Mucosa of rectum (tissue), 2 donors: ENCODE results near the gene TBL1XR1.

ENCODE experiments used
- H3K27ac ChIP-seq, 2 donors: one replicate each; pipeline ENCODE4 v1.7.0; 2013; ENCODE audit warnings: inconsistent platforms in 2 of 2, low read depth in 2 of 2, low read length in 2 of 2
- H3K27me3 ChIP-seq, 2 donors: one replicate each; pipeline ENCODE4 v1.7.0; 2013; ENCODE audit warnings: low read length in 2 of 2; ENCODE audit not compliant: control insufficient read depth in 2 of 2, insufficient read depth in 2 of 2
- H3K36me3 ChIP-seq, 2 donors: one replicate each; pipeline ENCODE4 v1.7.0; 2013; ENCODE audit warnings: low read length in 2 of 2; ENCODE audit not compliant: control insufficient read depth in 2 of 2, insufficient read depth in 2 of 2
- H3K4me1 ChIP-seq, 2 donors: one replicate each; pipeline ENCODE4 v1.7.0; 2013; ENCODE audit warnings: low read length in 2 of 2, mild to moderate bottlenecking in 1 of 2; ENCODE audit not compliant: control insufficient read depth in 2 of 2, insufficient read depth in 2 of 2
- H3K4me3 ChIP-seq, 2 donors: one replicate each; pipeline ENCODE4 v1.7.0; 2013; ENCODE audit warnings: low read length in 2 of 2
- H3K9ac ChIP-seq, 2 donors: one replicate each; pipeline ENCODE4 v1.7.0; 2013; ENCODE audit warnings: low read length in 2 of 2, low read depth in 1 of 2, mild to moderate bottlenecking in 1 of 2
- H3K9me3 ChIP-seq, 2 donors: one replicate each; pipeline ENCODE4 v1.7.0; 2013; ENCODE audit warnings: low read length in 2 of 2; ENCODE audit not compliant: control insufficient read depth in 2 of 2
- donor health status: healthy.
- donor health status: Normal muscosa, but diverticular disease.

Gene TBL1XR1

DNA sequence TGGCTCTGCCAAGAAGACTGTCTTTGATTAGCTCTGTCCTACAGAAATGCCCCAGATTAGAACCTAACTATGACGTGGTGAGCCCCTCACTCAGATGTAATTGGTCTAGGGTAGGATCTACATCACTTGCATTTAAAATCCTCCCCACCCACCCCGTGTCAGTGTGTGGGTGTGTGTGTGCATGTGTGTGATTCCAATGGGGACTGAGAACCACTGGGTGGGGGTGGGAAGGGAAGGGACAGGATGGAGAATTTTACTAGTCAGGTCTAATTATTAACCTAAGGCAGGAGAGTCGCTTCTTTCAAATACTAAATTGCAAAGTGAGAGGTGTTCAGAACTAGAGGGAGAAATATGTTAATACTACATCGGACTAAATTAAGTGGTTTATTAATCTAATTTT, 91.7 kb downstream of the TBL1XR1 start:
- no peaks in the 10 kb centered on the region for H3K9me3 ChIP-seq
- no peak overlapping the region for H3K4me3 ChIP-seq
- H3K36me3 ChIP-seq, result no peaks in the 10 kb centered on the region
- H3K4me1 ChIP-seq, result peaks cover 5 to 8% of the 10 kb centered on the region in 2 donors
- H3K9ac ChIP-seq, result no peak overlapping the region
- no peak overlapping the region for H3K27ac ChIP-seq
- H3K27me3 ChIP-seq, result no peaks in the 10 kb centered on the region

DNA sequence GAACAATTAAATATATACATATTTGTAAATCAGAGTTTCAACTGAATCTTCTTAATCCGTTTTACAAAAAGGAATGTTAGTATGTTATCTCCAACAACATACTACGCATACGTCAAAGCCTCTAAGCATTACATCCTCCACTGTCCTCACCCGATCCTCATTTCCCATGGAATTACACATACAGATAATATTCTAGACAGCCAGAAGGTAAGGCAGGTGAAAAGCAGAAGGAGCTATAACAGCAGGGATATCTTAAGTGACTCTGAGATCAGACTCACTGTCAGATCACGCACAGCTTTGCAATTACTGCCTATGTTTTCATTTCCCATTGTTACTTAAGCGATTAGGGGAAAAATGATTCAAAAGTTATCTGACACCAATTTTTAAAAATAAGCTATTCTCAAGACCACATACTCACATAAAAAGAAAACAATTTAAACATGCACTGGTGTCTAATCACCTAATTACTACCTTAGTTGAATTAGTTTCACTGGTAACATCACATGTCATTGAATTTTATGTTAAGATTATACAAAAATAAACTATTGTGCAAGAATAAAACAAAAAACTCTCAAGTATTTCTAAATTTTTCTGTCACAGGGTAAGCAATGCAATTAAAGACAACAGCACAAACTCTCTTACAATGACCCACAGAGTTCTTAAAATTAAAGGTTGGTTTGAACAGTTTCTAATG, 92.8 kb downstream of the TBL1XR1 start:
- H3K4me1 ChIP-seq, result peaks cover 4 to 5% of the 10 kb centered on the region in 2 donors
- H3K9me3 ChIP-seq, result no peaks in the 10 kb centered on the region
- H3K9ac ChIP-seq, result no peak overlapping the region
- no peaks in the 10 kb centered on the region for H3K27me3 ChIP-seq
- no peak overlapping the region for H3K27ac ChIP-seq
- H3K36me3 ChIP-seq, result no peaks in the 10 kb centered on the region
- no peak overlapping the region for H3K4me3 ChIP-seq

DNA sequence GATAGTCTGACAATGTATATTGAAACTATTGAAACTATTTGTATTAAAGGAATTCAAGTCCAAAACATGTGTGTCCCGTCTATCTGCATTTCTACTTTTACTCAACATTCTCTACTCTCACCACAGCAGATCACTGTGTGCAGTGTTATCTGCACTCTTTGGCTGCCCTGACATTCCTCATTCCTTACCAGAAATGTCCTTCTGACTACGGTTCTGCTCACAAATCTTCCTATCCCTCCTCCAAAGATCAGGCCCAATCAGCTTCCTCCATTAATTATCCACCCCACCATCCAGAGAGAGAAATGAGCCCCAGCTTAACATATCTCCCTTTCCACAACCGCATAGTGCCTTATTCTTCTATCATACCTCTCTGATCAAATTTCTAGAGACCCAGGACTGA, 94.7 kb downstream of the TBL1XR1 start:
- H3K36me3 ChIP-seq, result no peaks in the 10 kb centered on the region
- no peak overlapping the region for H3K27ac ChIP-seq
- no peaks in the 10 kb centered on the region for H3K9me3 ChIP-seq
- H3K9ac ChIP-seq, result no peak overlapping the region
- peaks cover 0 to 5% of the 10 kb centered on the region in 2 donors for H3K4me1 ChIP-seq
- H3K4me3 ChIP-seq, result no peak overlapping the region
- no peaks in the 10 kb centered on the region for H3K27me3 ChIP-seq

DNA sequence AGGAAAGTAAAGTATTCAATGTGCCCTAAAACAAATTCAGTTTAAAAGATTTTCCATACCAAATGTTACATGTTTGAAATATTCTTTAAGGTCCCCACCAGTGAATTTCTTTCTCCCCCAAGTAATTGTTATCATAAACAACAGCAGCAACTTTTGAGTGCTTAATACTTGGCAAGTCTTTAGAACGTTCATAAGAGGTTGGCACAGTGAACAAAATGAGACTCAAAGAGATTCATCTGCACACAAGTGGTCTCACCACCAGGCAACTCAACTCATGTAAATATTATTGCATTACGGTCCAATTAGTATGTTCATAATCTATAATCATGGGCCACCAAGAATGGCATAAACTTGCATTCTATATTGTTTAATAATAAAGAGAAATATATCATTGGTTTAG, 98.7 kb downstream of the TBL1XR1 start:
- no peaks in the 10 kb centered on the region for H3K27me3 ChIP-seq
- no peak overlapping the region for H3K4me3 ChIP-seq
- no peak overlapping the region for H3K9ac ChIP-seq
- H3K27ac ChIP-seq, result no peak overlapping the region
- H3K9me3 ChIP-seq, result no peaks in the 10 kb centered on the region
- H3K4me1 ChIP-seq, result peaks cover 0 to 2% of the 10 kb centered on the region in 2 donors
- H3K36me3 ChIP-seq, result no peaks in the 10 kb centered on the region

DNA sequence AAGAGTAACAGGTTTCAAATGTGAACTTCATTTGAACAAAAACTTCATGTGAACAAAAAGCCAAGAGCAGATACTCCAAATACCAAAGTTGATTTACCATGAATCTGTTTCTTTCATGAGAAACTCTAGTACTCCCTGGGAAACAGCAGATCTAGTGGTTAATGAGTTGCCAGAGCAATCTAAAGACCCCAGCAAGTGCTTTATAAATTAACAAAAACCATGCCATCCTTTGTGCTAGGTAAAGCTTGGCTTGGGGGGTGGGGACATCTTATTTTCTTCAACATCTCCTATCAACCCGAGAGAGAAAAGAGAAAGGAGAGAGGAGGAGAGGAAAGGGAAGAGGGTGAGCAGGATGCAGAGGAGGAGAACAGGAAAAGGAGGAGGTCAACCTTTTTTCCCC, 100.7 kb downstream of the TBL1XR1 start:
- Histone ChIP-seq H3K4me1 (no peaks in the 10 kb centered on the region), H3K4me3 (no peak overlapping the region), H3K27ac (no peak overlapping the region), H3K36me3 (no peaks in the 10 kb centered on the region), H3K27me3 (no peaks in the 10 kb centered on the region), H3K9ac (no peak overlapping the region), H3K9me3 (no peaks in the 10 kb centered on the region)

DNA sequence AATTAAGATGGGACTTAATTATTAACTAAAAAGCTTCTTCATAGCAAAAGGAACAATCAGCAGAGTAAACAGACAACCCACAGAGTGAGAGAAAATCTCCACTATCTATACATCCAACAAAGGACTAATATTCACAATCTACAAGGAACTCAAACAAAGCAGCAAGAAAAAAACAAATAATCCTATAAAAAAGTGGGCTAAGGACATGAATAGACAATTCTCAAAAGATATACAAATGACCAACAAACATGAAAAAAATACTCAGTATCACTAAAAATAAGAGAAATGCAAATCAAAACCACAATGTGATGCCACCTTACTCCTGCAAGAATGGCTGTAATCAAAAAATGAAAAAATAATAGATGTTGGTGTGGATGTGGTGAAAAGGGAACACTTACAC, 103.3 kb downstream of the TBL1XR1 start:
- H3K36me3 ChIP-seq, result no peaks in the 10 kb centered on the region
- H3K27ac ChIP-seq, result no peak overlapping the region
- peaks cover 0 to 3% of the 10 kb centered on the region in 2 donors for H3K4me1 ChIP-seq
- H3K4me3 ChIP-seq, result no peak overlapping the region
- H3K27me3 ChIP-seq, result no peaks in the 10 kb centered on the region
- no peak overlapping the region for H3K9ac ChIP-seq
- no peaks in the 10 kb centered on the region for H3K9me3 ChIP-seq

DNA sequence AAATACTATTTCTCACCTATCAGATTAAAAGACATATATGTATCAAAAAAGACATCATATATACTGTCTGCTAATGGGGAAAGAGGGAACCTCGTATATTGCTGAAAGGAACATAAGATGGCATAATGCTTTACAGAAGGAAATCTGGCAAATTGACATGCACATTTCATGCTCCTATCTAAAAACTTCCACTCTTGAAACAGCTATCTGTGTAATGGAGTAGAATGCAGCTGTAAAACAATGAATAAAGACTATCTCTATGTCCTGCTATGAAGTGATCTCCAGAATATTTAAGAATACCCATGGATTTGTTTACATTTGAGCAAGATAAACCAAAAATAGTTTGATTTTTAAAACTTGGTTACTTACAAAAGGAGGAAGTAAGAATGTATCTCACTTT, 107.4 kb downstream of the TBL1XR1 start:
- no peaks in the 10 kb centered on the region for H3K9me3 ChIP-seq

DNA sequence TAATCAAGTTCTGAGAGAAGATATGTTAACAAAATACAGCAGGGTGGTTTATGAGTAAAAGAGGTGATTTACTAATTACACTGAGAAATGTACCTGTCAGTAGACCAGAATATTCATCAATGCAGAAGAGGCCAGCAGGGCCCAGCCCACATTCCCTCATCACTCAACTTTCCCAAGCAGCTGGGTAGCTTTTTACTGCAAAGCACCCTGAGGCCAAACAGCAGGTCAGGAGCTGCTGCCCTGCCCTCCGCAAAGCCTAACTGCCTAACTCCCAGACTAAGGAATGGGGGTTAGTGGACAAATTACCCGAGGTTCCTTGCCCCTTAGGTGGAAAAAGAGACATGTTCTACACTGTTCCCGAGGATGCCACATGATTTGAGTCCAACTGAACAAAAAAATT, 108.2 kb downstream of the TBL1XR1 start:
- no peak overlapping the region for H3K9ac ChIP-seq
- no peak overlapping the region for H3K27ac ChIP-seq
- H3K27me3 ChIP-seq, result no peaks in the 10 kb centered on the region
- H3K4me3 ChIP-seq, result no peak overlapping the region
- H3K9me3 ChIP-seq, result no peaks in the 10 kb centered on the region
- H3K4me1 ChIP-seq, result peaks cover 0 to 8% of the 10 kb centered on the region in 2 donors
- peaks cover 0 to 3% of the 10 kb centered on the region in 2 donors for H3K36me3 ChIP-seq

More for the DNA sequence above, 107.4 kb downstream of the TBL1XR1 start:
- Histone ChIP-seq H3K36me3 (peaks cover 0 to 3% of the 10 kb centered on the region in 2 donors), H3K4me3 (no peak overlapping the region), H3K9ac (no peak overlapping the region), H3K4me1 (peaks cover 0 to 8% of the 10 kb centered on the region in 2 donors), H3K27ac (no peak overlapping the region), H3K27me3 (no peaks in the 10 kb centered on the region)

DNA sequence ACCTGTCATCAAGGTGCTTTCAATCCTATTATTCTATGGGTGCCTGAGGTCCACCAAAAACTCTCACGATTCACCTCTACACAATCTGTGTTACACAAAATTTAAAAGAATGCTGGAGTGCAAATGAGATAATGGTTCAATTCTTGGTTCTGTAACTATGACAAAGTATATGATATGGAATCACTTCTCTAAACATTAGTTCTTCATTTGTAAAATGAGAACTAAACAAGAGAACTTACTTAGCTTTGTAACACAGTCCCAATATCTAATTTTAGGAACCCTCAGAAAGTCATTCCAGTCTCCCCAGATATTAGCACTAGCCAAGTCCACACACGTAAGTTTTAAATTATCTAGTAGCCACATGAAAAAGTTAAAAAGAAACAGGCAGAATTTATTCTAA, 111.5 kb downstream of the TBL1XR1 start:
- Histone ChIP-seq H3K9ac (no peak overlapping the region), H3K4me3 (no peak overlapping the region), H3K9me3 (no peaks in the 10 kb centered on the region), H3K27ac (no peak overlapping the region), H3K27me3 (no peaks in the 10 kb centered on the region), H3K36me3 (peaks cover 0 to 3% of the 10 kb centered on the region in 2 donors), H3K4me1 (peaks cover 0 to 8% of the 10 kb centered on the region in 2 donors)

DNA sequence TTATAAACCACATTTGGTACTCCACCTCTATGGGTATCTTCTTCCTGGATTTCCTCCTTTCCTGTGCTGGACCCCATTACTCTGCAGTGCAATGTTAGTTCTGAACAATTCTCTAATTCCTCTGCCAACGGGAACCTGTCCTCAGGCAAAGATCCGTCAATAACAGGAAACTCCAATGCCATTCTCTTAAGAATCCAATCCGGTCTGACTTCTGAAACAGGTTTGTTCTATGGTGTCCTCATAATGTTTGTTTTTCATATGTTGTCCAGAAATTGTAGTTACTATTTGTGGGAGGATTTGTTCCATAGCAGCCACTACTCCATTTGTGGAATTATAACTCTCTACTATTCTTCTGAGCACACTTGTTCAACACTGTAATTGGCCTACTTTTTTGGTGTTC, 112.7 kb downstream of the TBL1XR1 start:
- H3K4me1 ChIP-seq, result peaks cover 0 to 5% of the 10 kb centered on the region in 2 donors
- peaks cover 0 to 3% of the 10 kb centered on the region in 2 donors for H3K36me3 ChIP-seq
- H3K4me3 ChIP-seq, result no peak overlapping the region
- no peaks in the 10 kb centered on the region for H3K9me3 ChIP-seq
- H3K27me3 ChIP-seq, result no peaks in the 10 kb centered on the region
- H3K27ac ChIP-seq, result no peak overlapping the region
- no peak overlapping the region for H3K9ac ChIP-seq
